BE2C (cell line): ENCODE measurements around the gene SH2D3A. TPM values are rescaled to one million over a fixed set of nuclear protein-coding genes. Genes with fewer than 3 reads are reported as not detected.

Source experiments
- DNase-seq: peaks from one replicate; pipeline ENCODE4 v3.0.0-alpha.2; 2020
- H3K27me3 ChIP-seq: fragments of 250-450 bp; sonication (Bioruptor Pico); 2 replicates; pipeline ENCODE4 v1.5.1; 2020; ENCODE audit warnings: mild to moderate bottlenecking
- H3K36me3 ChIP-seq: fragments of 250-450 bp; sonication (Bioruptor Pico); 2 replicates; pipeline ENCODE4 v1.5.1; 2020; ENCODE audit warnings: mild to moderate bottlenecking
- H3K4me1 ChIP-seq: fragments of 250-450 bp; sonication (Bioruptor Pico); 2 replicates; pipeline ENCODE4 v1.5.1; 2020
- H3K4me3 ChIP-seq: 2 replicates; pipeline ENCODE4 v1.5.1; 2011; ENCODE audit warnings: low read depth, low read length
- H3K9me3 ChIP-seq: fragments of 250-450 bp; sonication (Bioruptor Pico); 2 replicates; pipeline ENCODE4 v1.5.1; 2020
- CTCF ChIP-seq: IDR thresholded peaks from 2 replicates; pipeline ENCODE4 v1.5.1; 2012; ENCODE audit warnings: mild to moderate bottlenecking, low read depth, low read length
- polyA plus RNA-seq: library from polyadenylated mRNA; unstranded; fragments of >200 nt; gene quantifications from one replicate; pipeline ENCODE4 v1.2.1, GENCODE V29; 2012; ENCODE audit warnings: low read depth, missing spikeins; ENCODE audit not compliant: insufficient read length, insufficient read depth

Gene SH2D3A
- polyA plus RNA-seq = 0.36 TPM

GRCh38 chr19:6767357-6768235 is at the start of gene SH2D3A:
Gene SH2D3A (minus strand): TSS chr19:6767435. CDS start chr19:6763748, 3,687 bp downstream.
- no peaks in the 10 kb centered on the region for H3K9me3 ChIP-seq
- H3K4me3 ChIP-seq = no peak within 1 kb of the TSS
- H3K36me3 ChIP-seq = no peaks in the 10 kb centered on the region
- no peaks in the 10 kb centered on the region for H3K27me3 ChIP-seq
- no peaks in the 10 kb centered on the region for H3K4me1 ChIP-seq
- DNase-seq = peak; percentile 16
- TF ChIP-seq CTCF = no peak

- H3K4me3 ChIP-seq = no peak overlapping the region
- no peak for DNase-seq
- no peaks in the 10 kb centered on the region for H3K36me3 ChIP-seq
- no peaks in the 10 kb centered on the region for H3K9me3 ChIP-seq
- no peaks in the 10 kb centered on the region for H3K4me1 ChIP-seq
- no peak for TF ChIP-seq CTCF
- no peaks in the 10 kb centered on the region for H3K27me3 ChIP-seq
Observed at GRCh38 chr19:6813659-6814058, 46.4 kb upstream of the SH2D3A start.

- Histone ChIP-seq H3K4me3 (no peak overlapping the region), H3K27me3 (no peaks in the 10 kb centered on the region), H3K9me3 (no peaks in the 10 kb centered on the region), H3K36me3 (no peaks in the 10 kb centered on the region), H3K4me1 (no peaks in the 10 kb centered on the region)
- no peak for TF ChIP-seq CTCF
- DNase-seq = no peak
Observed at GRCh38 chr19:6812612-6813011, 45.4 kb upstream of the SH2D3A start.

GRCh38 chr19:6811906-6812305 is 44.7 kb upstream of the SH2D3A start:
- H3K36me3 ChIP-seq = no peaks in the 10 kb centered on the region
- H3K27me3 ChIP-seq = no peaks in the 10 kb centered on the region
- TF ChIP-seq CTCF = no peak
- no peaks in the 10 kb centered on the region for H3K4me1 ChIP-seq
- peak; percentile 45 for DNase-seq
- peak overlapping the region; percentile 33 for H3K4me3 ChIP-seq
- H3K9me3 ChIP-seq = no peaks in the 10 kb centered on the region

- no peaks in the 10 kb centered on the region for H3K9me3 ChIP-seq
- no peaks in the 10 kb centered on the region for H3K27me3 ChIP-seq
- TF ChIP-seq CTCF = no peak
- no peaks in the 10 kb centered on the region for H3K36me3 ChIP-seq
- peak overlapping the region; percentile 33 for H3K4me3 ChIP-seq
- no peaks in the 10 kb centered on the region for H3K4me1 ChIP-seq
- no peak for DNase-seq
Observed at GRCh38 chr19:6811378-6811777, 44.1 kb upstream of the SH2D3A start.

- Histone ChIP-seq H3K9me3 (no peaks in the 10 kb centered on the region), H3K4me3 (no peak overlapping the region), H3K4me1 (no peaks in the 10 kb centered on the region), H3K27me3 (no peaks in the 10 kb centered on the region), H3K36me3 (no peaks in the 10 kb centered on the region)
- no peak for TF ChIP-seq CTCF
- DNase-seq = no peak
Observed at GRCh38 chr19:6809262-6809661, 42.0 kb upstream of the SH2D3A start.
